Coronary artery (tissue), 2 donors: ENCODE data around the gene ACCS.
A peak's percentile ranks its signal among the peaks of the same experiment; 100 is the strongest.

ENCODE experiments used
- DNase-seq: peaks from one replicate; pipeline ENCODE4 v3.0.0-alpha.2; 2017; ENCODE audit warnings: low spot score
- H3K27ac ChIP-seq, 2 donors: fragments of 200-600 bp; sonication (generic); one replicate each; pipeline ENCODE4 v1.5.1; 2016 to 2019
- H3K4me3 ChIP-seq: fragments of 200-600 bp; sonication (generic); 2 replicates; pipeline ENCODE4 v1.5.1; 2016; ENCODE audit warnings: mild to moderate bottlenecking, moderate library complexity
- TF ChIP-seq, protein P1 (sequence below): fragments of 200-600 bp; sonication (generic); IDR thresholded peaks from one replicate; pipeline ENCODE4 v1.5.1; 2019; ENCODE audit warnings: antibody characterized with exemption

Gene ACCS

DNA sequence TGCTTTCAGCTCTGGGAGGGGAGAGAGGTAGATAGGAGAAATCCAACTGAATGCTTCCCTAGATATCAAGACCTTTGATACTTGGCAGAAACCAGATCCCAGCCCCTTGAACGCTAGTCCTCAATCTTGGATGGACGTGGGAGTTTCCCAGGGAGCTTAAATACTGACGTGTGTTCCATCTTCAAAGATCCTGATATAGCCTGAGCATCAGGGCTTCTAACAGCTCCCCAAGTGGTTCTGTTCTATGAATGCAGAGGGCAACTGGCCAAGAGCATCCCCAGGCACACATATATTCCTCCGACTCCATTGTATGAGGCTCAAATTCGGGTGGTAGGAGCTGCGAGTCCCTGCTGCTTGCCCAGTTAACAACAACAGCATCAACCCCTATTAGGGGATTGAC is 8.7 kb upstream of the ACCS start:
- H3K4me3 ChIP-seq, result no peak overlapping the region
- TF ChIP-seq, protein P1, sequence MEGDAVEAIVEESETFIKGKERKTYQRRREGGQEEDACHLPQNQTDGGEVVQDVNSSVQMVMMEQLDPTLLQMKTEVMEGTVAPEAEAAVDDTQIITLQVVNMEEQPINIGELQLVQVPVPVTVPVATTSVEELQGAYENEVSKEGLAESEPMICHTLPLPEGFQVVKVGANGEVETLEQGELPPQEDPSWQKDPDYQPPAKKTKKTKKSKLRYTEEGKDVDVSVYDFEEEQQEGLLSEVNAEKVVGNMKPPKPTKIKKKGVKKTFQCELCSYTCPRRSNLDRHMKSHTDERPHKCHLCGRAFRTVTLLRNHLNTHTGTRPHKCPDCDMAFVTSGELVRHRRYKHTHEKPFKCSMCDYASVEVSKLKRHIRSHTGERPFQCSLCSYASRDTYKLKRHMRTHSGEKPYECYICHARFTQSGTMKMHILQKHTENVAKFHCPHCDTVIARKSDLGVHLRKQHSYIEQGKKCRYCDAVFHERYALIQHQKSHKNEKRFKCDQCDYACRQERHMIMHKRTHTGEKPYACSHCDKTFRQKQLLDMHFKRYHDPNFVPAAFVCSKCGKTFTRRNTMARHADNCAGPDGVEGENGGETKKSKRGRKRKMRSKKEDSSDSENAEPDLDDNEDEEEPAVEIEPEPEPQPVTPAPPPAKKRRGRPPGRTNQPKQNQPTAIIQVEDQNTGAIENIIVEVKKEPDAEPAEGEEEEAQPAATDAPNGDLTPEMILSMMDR, result no peak
- peak; percentile 21 for DNase-seq
- no peak overlapping the region for H3K27ac ChIP-seq

DNA sequence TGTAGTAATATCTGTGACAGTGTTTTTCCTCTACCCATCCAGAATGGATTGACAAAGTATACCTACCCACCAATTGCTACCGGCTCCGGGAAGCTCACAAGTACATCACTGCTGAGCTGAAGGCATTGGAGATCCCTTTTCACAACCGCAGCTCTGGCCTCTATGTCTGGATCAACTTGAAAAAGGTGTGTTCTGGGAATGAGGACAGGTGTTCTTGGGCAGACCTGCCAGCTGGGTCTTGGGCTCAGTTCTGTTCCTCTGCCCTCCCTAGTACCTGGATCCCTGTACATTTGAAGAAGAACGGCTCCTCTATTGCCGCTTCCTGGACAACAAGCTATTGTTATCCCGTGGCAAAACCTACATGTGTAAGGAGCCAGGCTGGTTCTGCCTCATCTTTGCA is 7.8 kb upstream of the ACCS start:
- DNase-seq, result peak; percentile 26
- Histone ChIP-seq H3K4me3 (no peak overlapping the region), H3K27ac (no peak overlapping the region)
- TF ChIP-seq, protein P1, result no peak

- peak; percentile 67 for DNase-seq
- TF ChIP-seq, protein P1, result no peak
- H3K27ac ChIP-seq, result peak overlapping the region; percentile 85 to 93
- H3K4me3 ChIP-seq, result no peak overlapping the region
Observed at GRCh38 chr11:44065161-44065661, 859 bp upstream of the ACCS start.

- TF ChIP-seq, protein P1, result no peak
- Histone ChIP-seq H3K4me3 (peak overlapping the region; percentile 80), H3K27ac (peak overlapping the region; percentile 85 to 93)
- no peak for DNase-seq
Observed at GRCh38 chr11:44066732-44067141, 667 bp downstream of the ACCS start.

DNA sequence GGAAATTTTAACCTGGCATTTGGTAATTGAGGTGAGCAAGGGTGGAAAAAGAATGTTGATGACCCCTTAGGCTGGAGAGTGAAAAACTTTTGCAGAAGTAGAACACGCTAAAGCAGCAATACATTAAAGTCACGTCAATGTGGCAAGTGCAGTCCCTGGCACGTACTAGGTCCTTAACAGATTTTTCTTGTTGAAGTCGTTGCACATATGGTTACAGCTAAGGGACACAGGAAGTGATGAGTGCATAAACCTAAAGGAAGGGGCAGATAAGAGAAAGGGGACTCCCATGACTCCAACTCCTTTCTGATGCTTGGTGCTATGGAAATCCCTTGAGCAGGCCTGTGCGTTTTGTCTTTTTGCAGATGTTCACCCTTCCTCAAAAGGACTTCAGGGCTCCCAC is 1.2 kb downstream of the ACCS start:
- H3K27ac ChIP-seq, result no peak overlapping the region
- no peak for DNase-seq
- TF ChIP-seq, protein P1, result no peak
- H3K4me3 ChIP-seq, result peak overlapping the region; percentile 80

- no peak overlapping the region for H3K4me3 ChIP-seq
- TF ChIP-seq, protein P1, result no peak
- DNase-seq, result no peak
- H3K27ac ChIP-seq, result no peak overlapping the region
Observed at GRCh38 chr11:44068180-44068579, 2.1 kb downstream of the ACCS start.

DNA sequence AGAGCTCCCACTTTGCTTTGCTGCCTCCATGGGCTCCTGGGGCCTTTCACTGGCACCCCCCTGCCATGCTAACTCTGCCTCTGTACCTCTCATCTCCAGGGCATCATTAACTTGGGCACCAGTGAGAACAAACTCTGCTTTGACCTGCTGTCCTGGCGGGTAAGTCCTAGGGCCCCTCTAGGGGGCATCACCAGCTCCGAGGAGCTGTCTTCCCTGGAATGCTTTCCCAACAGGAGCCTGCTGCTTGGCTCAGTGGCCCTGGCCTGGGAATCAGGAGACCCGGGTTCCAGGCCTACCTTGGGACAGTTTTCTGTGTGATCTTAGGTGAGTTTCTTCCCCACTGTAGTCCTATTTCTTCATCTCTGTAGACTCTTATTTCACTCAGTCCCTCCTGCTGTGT is 5.1 kb downstream of the ACCS start:
- TF ChIP-seq, protein P1, result no peak
- no peak overlapping the region for H3K27ac ChIP-seq
- DNase-seq, result no peak

More for the DNA sequence above, 5.1 kb downstream of the ACCS start:
- H3K4me3 ChIP-seq, result no peak overlapping the region
